NT2/D1 (cell line): ENCODE measurements around the gene BZW1.

Source experiments
- SUZ12 ChIP-seq: IDR thresholded peaks from 2 replicates; pipeline ENCODE4 v1.6.1; 2011; ENCODE audit not compliant: insufficient read length, insufficient read depth; ENCODE audit errors: extremely low read depth
- YY1 ChIP-seq: IDR thresholded peaks from 2 replicates; pipeline ENCODE4 v1.6.1; 2011; ENCODE audit not compliant: insufficient read length, insufficient read depth
- ZNF274 ChIP-seq: IDR thresholded peaks from 2 replicates; pipeline ENCODE4 v1.6.1; 2011; ENCODE audit warnings: mild to moderate bottlenecking, low read depth, low read length

DNA sequence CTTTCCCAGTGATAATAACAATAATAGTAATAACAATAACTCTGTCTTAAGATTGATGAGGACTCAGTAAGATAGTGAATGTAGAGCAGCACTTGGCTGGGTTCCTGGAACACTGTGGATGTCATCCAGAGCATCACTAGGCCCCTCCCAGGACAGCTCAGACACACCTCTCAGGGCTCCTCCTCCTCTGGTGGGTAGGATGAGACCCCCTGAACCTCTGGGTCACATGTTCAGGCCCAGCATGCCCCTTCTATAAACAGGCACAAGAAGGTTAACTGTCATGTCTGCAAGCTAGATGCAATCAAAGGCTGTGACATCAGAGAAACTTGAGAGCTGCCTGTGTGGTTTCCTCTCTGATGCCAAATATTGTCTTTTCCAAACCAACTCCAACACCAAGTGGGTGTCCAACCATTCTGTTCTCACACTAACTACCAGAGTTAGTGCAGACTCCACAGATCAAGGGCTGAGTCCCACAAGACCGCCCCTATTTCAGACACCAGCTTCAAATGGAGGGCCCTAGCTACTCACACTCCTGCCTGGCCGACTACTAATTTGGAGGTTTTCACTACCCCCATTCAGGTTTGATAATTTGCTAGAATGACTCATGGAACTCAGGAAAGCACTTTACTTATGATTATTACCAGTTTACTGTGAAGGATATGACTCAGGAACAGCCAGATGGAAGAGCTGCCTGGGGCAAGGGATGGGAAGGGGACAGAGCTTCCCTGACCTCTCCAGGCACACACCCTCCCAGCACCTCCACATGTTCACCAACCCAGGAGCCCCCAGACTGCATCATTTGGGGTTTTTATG is 46.4 kb upstream of the BZW1 start:
- TF ChIP-seq YY1: no peak
- TF ChIP-seq ZNF274: no peak
- TF ChIP-seq SUZ12: no peak
